ENCODE results near the gene FOXE3.

FOXE3 gene

DNA sequence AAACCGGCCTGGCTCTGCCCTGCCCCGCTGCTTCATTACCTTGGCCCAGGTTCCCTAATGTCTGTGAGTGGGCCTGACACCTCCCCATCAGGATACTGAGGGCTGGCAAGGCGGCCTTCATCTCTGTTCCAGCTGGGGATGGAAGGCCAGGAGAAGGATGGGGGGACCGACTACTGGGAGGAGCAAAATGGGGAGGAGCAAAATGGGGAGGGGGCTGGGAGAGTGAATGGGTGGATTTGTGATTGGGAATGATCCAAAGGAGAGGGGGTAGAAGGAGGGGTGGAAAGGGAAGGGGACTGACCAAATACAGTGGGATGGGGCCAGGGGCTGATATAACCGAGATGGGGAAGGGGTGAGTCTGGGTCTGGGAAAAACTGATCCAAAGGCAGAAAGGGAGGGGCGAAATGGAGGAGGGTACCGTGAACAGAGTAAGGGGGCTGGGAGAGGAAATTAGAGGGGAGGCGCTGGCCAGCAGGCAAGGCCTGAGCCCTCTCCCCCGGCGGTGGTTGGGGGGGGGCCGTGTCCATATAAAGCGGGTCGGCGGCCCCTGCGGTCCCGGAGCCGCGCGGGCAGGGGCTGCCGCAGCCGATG lies at the start of gene FOXE3:
FOXE3 (plus strand) TSS at position 558 of the 591 bp plus-strand sequence; CDS start at position 589, 31 bp downstream.
- H3K36me3 ChIP-seq (ENCODE audit: insufficient read depth, low read length) = no peaks in the 10 kb centered on the region
- peak within 1 kb of the TSS; percentile 60 for H3K4me3 ChIP-seq
- no peaks in the 10 kb centered on the region for H3K9me3 ChIP-seq (ENCODE audit: low read depth, low read length)
- DNase-seq (ENCODE audit: low read depth, low spot score) = no peak
- no peak within 1 kb of the TSS for H3K9ac ChIP-seq (ENCODE audit: insufficient read length)
- TF ChIP-seq EZH2 (IDR thresholded peaks at IDR 0.05) (no peak), FOXP2 (optimal IDR thresholded peaks at IDR 0.05; ENCODE audit: control extremely low read depth, extremely low read length, insufficient read depth) (no peak), POLR2AphosphoS5 (IDR thresholded peaks at IDR 0.05; ENCODE audit: borderline replicate concordance, low read depth, low read length) (no peak)
- no peak within 1 kb of the TSS for H3K27ac ChIP-seq

DNA sequence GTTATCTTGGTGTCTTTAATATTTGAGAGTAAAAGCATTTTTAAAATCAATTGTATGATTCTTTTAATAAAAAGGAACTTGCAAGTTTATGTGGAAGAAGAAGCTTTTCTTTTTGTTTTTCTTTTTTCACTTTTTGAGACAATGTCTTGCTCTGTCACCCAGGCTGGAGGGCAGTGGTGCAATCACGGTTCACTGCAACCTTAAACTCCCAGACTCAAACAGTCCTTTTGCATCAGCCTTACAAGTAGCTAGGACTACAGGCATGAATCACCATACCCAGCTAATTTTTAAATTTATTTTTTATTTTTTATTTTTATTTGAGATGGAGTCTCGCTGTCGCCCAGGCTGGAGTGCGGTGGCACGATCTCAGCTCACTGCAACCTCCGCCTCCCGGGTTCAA lies 48.4 kb upstream of the FOXE3 start:
- DNase-seq (ENCODE audit: low read depth, low spot score) = no peak
- TF ChIP-seq FOXP2 (optimal IDR thresholded peaks at IDR 0.05; ENCODE audit: control extremely low read depth, extremely low read length, insufficient read depth) (no peak), EZH2 (IDR thresholded peaks at IDR 0.05) (no peak), POLR2AphosphoS5 (IDR thresholded peaks at IDR 0.05; ENCODE audit: borderline replicate concordance, low read depth, low read length) (no peak)
- no peak overlapping the region for H3K27ac ChIP-seq
- no peak overlapping the region for H3K9ac ChIP-seq (ENCODE audit: insufficient read length)
- H3K36me3 ChIP-seq (ENCODE audit: insufficient read depth, low read length) = peaks cover 37% of the 10 kb centered on the region
- H3K4me3 ChIP-seq = no peak overlapping the region
- H3K9me3 ChIP-seq (ENCODE audit: low read depth, low read length) = no peaks in the 10 kb centered on the region

DNA sequence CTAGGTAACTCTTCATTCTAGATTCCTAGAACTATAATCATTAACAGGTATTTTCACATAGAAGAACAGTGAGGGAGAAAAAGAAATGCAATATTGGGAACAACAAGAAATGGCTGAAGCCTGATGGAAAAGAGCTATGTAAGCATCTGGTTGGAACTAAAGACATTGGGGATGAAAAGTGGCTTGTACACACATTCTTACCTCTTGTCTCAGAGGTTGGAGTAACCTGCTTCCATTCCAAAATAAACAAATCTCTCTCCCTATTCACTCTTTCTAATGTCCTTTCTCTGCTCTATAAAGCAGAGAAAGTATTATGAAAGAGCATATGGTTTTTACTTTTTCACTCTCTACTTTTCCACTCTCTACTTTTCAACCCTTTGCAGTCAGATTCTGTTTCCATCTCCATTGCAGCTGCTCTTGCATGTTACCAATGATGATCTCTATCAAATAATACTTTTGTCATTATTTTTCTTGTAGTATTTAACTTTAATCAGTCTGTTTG lies 45.0 kb upstream of the FOXE3 start:
- H3K27ac ChIP-seq = no peak overlapping the region
- peaks cover 67% of the 10 kb centered on the region for H3K36me3 ChIP-seq (ENCODE audit: insufficient read depth, low read length)
- H3K9ac ChIP-seq (ENCODE audit: insufficient read length) = no peak overlapping the region
- no peak overlapping the region for H3K4me3 ChIP-seq
- no peaks in the 10 kb centered on the region for H3K9me3 ChIP-seq (ENCODE audit: low read depth, low read length)
- no peak for DNase-seq (ENCODE audit: low read depth, low spot score)
- TF ChIP-seq FOXP2 (optimal IDR thresholded peaks at IDR 0.05; ENCODE audit: control extremely low read depth, extremely low read length, insufficient read depth) (no peak), POLR2AphosphoS5 (IDR thresholded peaks at IDR 0.05; ENCODE audit: borderline replicate concordance, low read depth, low read length) (no peak), EZH2 (IDR thresholded peaks at IDR 0.05) (no peak)

DNA sequence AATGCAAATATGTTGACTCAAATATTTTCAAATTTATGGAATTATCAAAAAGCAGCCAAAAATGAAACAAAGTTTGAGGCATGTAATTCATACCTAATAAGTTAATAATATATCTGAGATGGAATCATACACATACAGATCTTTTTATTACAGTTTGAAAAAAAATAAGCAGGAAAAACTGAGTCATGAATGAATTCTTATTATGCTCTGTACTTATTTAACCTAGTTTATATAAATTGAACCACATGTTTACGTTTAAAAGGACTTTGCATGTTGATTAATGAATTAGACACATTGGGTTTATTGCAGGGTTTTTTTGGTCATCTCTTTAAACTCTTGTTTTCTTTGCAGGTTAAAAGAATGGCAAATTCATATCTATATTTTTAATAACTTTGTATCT lies 41.6 kb upstream of the FOXE3 start:
- Histone ChIP-seq H3K36me3 (ENCODE audit: insufficient read depth, low read length) (peaks cover 73% of the 10 kb centered on the region), H3K27ac (no peak overlapping the region), H3K4me3 (no peak overlapping the region), H3K9ac (ENCODE audit: insufficient read length) (no peak overlapping the region), H3K9me3 (ENCODE audit: low read depth, low read length) (no peaks in the 10 kb centered on the region)
- no peak for TF ChIP-seq FOXP2 (optimal IDR thresholded peaks at IDR 0.05; ENCODE audit: control extremely low read depth, extremely low read length, insufficient read depth)
- TF ChIP-seq EZH2 (IDR thresholded peaks at IDR 0.05) = no peak
- no peak for TF ChIP-seq POLR2AphosphoS5 (IDR thresholded peaks at IDR 0.05; ENCODE audit: borderline replicate concordance, low read depth, low read length)
- DNase-seq (ENCODE audit: low read depth, low spot score) = no peak

DNA sequence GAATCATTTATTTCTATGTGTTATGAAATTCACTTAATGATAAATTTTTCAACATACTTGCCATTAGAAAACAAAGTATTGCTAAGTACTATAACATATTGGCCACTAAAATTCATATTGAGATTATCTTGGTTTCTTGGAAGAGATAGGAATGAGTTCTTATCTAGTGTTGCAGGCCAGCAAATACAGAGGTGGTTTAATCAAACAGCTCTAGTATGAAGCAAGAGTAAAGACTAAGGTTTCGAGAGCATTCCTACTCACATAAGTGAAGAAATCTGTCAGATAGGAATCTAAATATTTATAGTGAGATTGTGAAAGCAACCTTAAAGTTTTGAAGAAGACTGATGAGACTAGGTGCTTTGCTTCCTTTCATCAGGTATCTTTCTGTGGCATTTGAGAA lies 37.9 kb upstream of the FOXE3 start:
- Histone ChIP-seq H3K27ac (no peak overlapping the region), H3K36me3 (ENCODE audit: insufficient read depth, low read length) (peaks cover 55% of the 10 kb centered on the region), H3K9me3 (ENCODE audit: low read depth, low read length) (no peaks in the 10 kb centered on the region), H3K9ac (ENCODE audit: insufficient read length) (no peak overlapping the region), H3K4me3 (no peak overlapping the region)
- DNase-seq (ENCODE audit: low read depth, low spot score) = no peak
- TF ChIP-seq EZH2 (IDR thresholded peaks at IDR 0.05) = no peak
- no peak for TF ChIP-seq POLR2AphosphoS5 (IDR thresholded peaks at IDR 0.05; ENCODE audit: borderline replicate concordance, low read depth, low read length)
- TF ChIP-seq FOXP2 (optimal IDR thresholded peaks at IDR 0.05; ENCODE audit: control extremely low read depth, extremely low read length, insufficient read depth) = no peak

DNA sequence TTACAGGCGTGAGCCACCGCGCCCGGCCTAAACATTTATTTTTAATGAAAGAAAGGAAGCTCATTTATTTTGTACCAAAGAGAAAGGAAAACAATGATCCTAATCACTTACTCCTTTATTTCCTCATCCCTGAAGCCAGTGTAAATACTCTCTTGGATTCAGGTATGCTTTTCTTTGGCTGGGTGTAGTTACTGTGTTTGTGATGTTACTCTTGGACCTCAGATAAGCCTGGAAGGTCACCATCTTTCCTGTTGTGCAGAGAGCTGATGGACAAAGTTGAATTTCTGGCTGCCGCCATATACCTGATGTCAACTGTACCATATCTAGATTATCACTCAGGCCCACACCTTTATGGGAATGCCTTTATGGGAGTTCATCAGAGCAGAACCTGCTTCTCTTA lies 35.4 kb upstream of the FOXE3 start:
- Histone ChIP-seq H3K36me3 (ENCODE audit: insufficient read depth, low read length) (peaks cover 31% of the 10 kb centered on the region), H3K9ac (ENCODE audit: insufficient read length) (no peak overlapping the region), H3K9me3 (ENCODE audit: low read depth, low read length) (no peaks in the 10 kb centered on the region), H3K27ac (no peak overlapping the region), H3K4me3 (no peak overlapping the region)
- no peak for DNase-seq (ENCODE audit: low read depth, low spot score)
- TF ChIP-seq FOXP2 (optimal IDR thresholded peaks at IDR 0.05; ENCODE audit: control extremely low read depth, extremely low read length, insufficient read depth) (no peak), EZH2 (IDR thresholded peaks at IDR 0.05) (no peak), POLR2AphosphoS5 (IDR thresholded peaks at IDR 0.05; ENCODE audit: borderline replicate concordance, low read depth, low read length) (no peak)

DNA sequence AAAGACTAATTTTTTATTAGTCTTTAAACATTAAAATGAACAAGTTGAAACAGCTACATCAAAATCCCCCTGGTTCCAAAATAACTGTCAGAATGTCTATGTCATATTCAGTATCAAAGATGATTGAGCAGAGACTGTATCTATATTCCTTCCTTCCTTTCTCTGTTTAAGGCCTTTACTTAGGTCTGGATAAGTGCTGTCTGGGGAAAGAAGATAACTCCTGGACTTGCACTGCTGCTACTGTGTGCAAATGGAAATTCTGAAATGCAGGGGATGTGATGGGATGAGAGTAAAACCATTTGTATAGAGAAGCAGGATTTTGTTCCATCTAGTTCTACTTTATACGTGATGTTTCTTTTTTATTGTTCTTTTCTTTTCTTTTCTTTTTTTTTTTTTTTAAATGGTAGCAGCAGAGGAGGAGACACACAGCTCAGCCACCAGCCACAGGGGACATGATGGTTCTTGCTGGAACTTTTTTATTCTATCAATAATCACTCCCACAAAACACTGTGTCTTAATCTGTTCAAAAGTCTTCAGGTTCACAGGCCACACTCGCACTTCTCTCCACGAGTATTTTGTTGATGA lies 33.6 kb upstream of the FOXE3 start:
- DNase-seq (ENCODE audit: low read depth, low spot score) = no peak
- H3K4me3 ChIP-seq = no peak overlapping the region

DNA sequence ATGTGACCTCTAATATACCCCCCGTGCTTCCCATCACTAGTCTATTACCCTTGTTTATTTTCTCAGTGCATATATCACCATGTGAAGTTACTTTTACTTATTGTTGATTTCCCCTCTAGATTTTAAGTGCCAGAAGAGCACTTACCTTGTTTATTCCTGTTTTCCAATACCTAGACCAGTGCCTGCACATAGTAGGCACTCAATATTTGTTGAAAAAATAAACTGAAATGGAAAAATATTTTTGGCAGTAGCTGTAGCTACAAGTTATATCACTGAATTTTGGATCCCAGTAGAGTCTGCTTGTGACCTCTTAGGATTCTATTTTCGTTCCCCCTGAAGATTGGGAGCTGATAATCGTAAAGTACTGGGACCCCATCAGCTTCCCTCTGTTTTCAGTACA lies 32.0 kb upstream of the FOXE3 start:
- no peak overlapping the region for H3K4me3 ChIP-seq
- no peak overlapping the region for H3K9ac ChIP-seq (ENCODE audit: insufficient read length)
- H3K27ac ChIP-seq = no peak overlapping the region
- TF ChIP-seq EZH2 (IDR thresholded peaks at IDR 0.05) (no peak), POLR2AphosphoS5 (IDR thresholded peaks at IDR 0.05; ENCODE audit: borderline replicate concordance, low read depth, low read length) (no peak), FOXP2 (optimal IDR thresholded peaks at IDR 0.05; ENCODE audit: control extremely low read depth, extremely low read length, insufficient read depth) (no peak)
- H3K36me3 ChIP-seq (ENCODE audit: insufficient read depth, low read length) = peaks cover 15% of the 10 kb centered on the region; the same call in 1 of the 2 replicates
- no peak for DNase-seq (ENCODE audit: low read depth, low spot score)
- no peaks in the 10 kb centered on the region for H3K9me3 ChIP-seq (ENCODE audit: low read depth, low read length)

More for the DNA sequence above, 33.6 kb upstream of the FOXE3 start:
- peaks cover 23% of the 10 kb centered on the region for H3K36me3 ChIP-seq (ENCODE audit: insufficient read depth, low read length)
- H3K27ac ChIP-seq = no peak overlapping the region
- no peaks in the 10 kb centered on the region for H3K9me3 ChIP-seq (ENCODE audit: low read depth, low read length)
- no peak overlapping the region for H3K9ac ChIP-seq (ENCODE audit: insufficient read length)
- TF ChIP-seq EZH2 (IDR thresholded peaks at IDR 0.05) (no peak), FOXP2 (optimal IDR thresholded peaks at IDR 0.05; ENCODE audit: control extremely low read depth, extremely low read length, insufficient read depth) (no peak), POLR2AphosphoS5 (IDR thresholded peaks at IDR 0.05; ENCODE audit: borderline replicate concordance, low read depth, low read length) (no peak)

Data from SK-N-MC (cell line).